ENCODE results near the gene SYNE1.

The SYNE1 gene

DNA sequence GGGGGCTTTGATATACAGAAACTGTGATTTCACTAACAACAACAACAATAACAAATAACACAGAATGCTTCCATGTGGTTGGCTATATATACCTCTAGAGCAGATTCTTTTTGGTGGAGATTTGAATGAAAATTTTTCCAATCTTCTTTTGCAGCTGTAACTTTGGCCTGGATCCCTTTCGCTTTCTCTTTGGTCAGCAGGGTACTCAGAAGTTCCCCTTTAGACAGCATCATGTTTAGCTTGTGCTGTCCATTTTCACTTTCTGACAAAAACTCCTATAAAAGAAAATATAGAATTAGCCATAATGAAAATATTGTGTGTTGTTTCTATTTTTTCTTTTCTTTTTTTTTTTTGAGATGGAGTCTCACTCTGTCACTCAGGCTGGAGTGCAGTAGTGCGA, 264.2 kb downstream of the SYNE1 start:
- no peak overlapping the region for H3K27ac ChIP-seq (replicated peaks)
- no peak for TF ChIP-seq CTCF (IDR thresholded peaks at IDR 0.05; ENCODE audit: insufficient read depth, low read length)
- TF ChIP-seq REST (IDR thresholded peaks at IDR 0.05; ENCODE audit: insufficient replicate concordance, low read depth): no peak
- TF ChIP-seq GABPA (IDR thresholded peaks at IDR 0.05; ENCODE audit: low read depth): no peak
- TF ChIP-seq POLR2AphosphoS5 (IDR thresholded peaks at IDR 0.05; ENCODE audit: low read depth): no peak
- no peak for TF ChIP-seq SPI1 (IDR thresholded peaks at IDR 0.05; ENCODE audit: borderline replicate concordance, low read depth)
- no peak overlapping the region for H3K4me3 ChIP-seq (replicated peaks; ENCODE audit: insufficient read depth, low read length)
- DNase-seq (ENCODE audit: low read depth in 1 of 2, low spot score in 1 of 2): no peak
- no peaks in the 10 kb centered on the region for H3K27me3 ChIP-seq (ENCODE audit: insufficient read depth, poor library complexity, severe bottlenecking)

GRCh38 chr6:152371775-152372174, 265.4 kb downstream of the SYNE1 start:
- H3K27ac ChIP-seq (replicated peaks): no peak overlapping the region
- no peak overlapping the region for H3K4me3 ChIP-seq (replicated peaks; ENCODE audit: insufficient read depth, low read length)
- DNase-seq (ENCODE audit: low read depth in 1 of 2, low spot score in 1 of 2): no peak
- no peaks in the 10 kb centered on the region for H3K27me3 ChIP-seq (ENCODE audit: insufficient read depth, poor library complexity, severe bottlenecking)
- TF ChIP-seq CTCF (IDR thresholded peaks at IDR 0.05; ENCODE audit: insufficient read depth, low read length) (no peak), GABPA (IDR thresholded peaks at IDR 0.05; ENCODE audit: low read depth) (no peak), REST (IDR thresholded peaks at IDR 0.05; ENCODE audit: insufficient replicate concordance, low read depth) (no peak), SPI1 (IDR thresholded peaks at IDR 0.05; ENCODE audit: borderline replicate concordance, low read depth) (no peak), POLR2AphosphoS5 (IDR thresholded peaks at IDR 0.05; ENCODE audit: low read depth) (no peak)

DNA sequence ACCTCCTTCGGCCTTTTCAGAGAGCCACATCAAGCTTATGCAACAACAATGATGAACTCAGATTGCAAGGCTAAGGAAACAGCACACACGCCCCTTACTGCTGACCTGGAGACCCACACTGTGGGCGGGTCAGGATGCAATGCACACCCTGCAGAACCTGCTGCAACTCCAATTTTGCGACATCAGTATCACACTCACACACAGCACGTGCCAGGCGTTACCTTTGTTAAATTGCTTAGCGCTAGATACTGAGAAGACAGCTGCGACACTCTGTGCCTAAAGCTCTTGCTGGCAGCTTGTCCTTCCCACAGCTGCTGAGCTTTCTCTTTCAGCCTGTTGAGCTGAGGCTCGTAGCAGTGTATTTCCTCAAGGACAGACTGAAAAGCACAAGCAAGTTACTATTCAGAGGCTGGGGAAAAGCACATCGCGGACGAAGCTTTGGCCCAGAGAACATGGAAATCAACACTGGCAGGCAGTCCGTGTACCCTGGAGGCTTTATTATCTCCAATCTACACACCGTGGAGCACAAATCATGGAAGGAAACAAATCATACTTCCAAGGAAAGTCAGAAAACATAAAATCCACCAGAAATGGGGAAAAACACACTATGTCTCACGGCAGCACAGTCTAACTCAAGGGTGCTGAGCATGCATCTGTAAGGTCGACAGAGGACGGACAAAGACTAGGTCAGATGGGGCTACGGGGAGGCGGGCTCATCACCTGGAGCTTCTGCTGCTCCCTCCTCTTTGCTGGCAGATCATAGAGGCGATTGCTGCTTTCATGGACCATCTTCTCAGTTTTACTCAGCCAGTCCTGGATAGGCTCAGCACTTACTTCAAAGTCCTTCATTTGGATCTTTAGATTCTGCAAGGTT, 268.2 kb downstream of the SYNE1 start:
- Histone ChIP-seq H3K27me3 (ENCODE audit: insufficient read depth, poor library complexity, severe bottlenecking) (no peaks in the 10 kb centered on the region), H3K4me3 (replicated peaks; ENCODE audit: insufficient read depth, low read length) (no peak overlapping the region), H3K27ac (replicated peaks) (no peak overlapping the region)
- DNase-seq (ENCODE audit: low read depth in 1 of 2, low spot score in 1 of 2): no peak
- no peak for TF ChIP-seq POLR2AphosphoS5 (IDR thresholded peaks at IDR 0.05; ENCODE audit: low read depth)
- no peak for TF ChIP-seq CTCF (IDR thresholded peaks at IDR 0.05; ENCODE audit: insufficient read depth, low read length)
- no peak for TF ChIP-seq SPI1 (IDR thresholded peaks at IDR 0.05; ENCODE audit: borderline replicate concordance, low read depth)
- no peak for TF ChIP-seq GABPA (IDR thresholded peaks at IDR 0.05; ENCODE audit: low read depth)
- no peak for TF ChIP-seq REST (IDR thresholded peaks at IDR 0.05; ENCODE audit: insufficient replicate concordance, low read depth)

All from HL-60 (cell line).